Endothelial cell (in vitro differentiated cells): ENCODE data around the gene OXA1L. TPM values are rescaled to one million over a fixed set of nuclear protein-coding genes. Genes with fewer than 3 reads are reported as not detected.
"Not testable (repeated sequence)": the region's sequence is repeated elsewhere in the genome, so short reads cannot be mapped to it uniquely, and the experiment has no call there.

ENCODE experiments used
- DNase-seq: peaks from one replicate; pipeline ENCODE4 v3.0.0; 2021; ENCODE audit warnings: low spot score
- H3K27ac Mint-ChIP-seq: one replicate; pipeline ENCODE4 v1.8.0; 2021; ENCODE audit warnings: mixed read lengths, inconsistent platforms; ENCODE audit not compliant: unreplicated experiment
- H3K27me3 Mint-ChIP-seq: one replicate; pipeline ENCODE4 v1.8.0; 2021; ENCODE audit warnings: mild to moderate bottlenecking, moderate library complexity, mixed read lengths, inconsistent platforms; ENCODE audit not compliant: unreplicated experiment
- H3K36me3 Mint-ChIP-seq: one replicate; pipeline ENCODE4 v1.8.0; 2021; ENCODE audit warnings: mild to moderate bottlenecking, low read depth, mixed read lengths, inconsistent platforms; ENCODE audit not compliant: unreplicated experiment
- H3K4me1 Mint-ChIP-seq: one replicate; pipeline ENCODE4 v1.8.0; 2021; ENCODE audit warnings: mild to moderate bottlenecking, mixed read lengths, inconsistent platforms; ENCODE audit not compliant: unreplicated experiment
- H3K4me3 Mint-ChIP-seq: one replicate; pipeline ENCODE4 v1.8.0; 2021; ENCODE audit warnings: mild to moderate bottlenecking, mixed read lengths, inconsistent platforms; ENCODE audit not compliant: unreplicated experiment
- H3K9me3 Mint-ChIP-seq: one replicate; pipeline ENCODE4 v1.8.0; 2021; ENCODE audit warnings: mixed read lengths, inconsistent platforms; ENCODE audit not compliant: unreplicated experiment
- total RNA-seq: library from RNA; stranded (reverse); fragmentation: NEBNext Ultra II Directional; extraction: Animal tissue kit (Norgen Biotek cat#: 25700); gene quantifications from one replicate; pipeline ENCODE4 v1.2.1, GENCODE V29; 2021; ENCODE audit not compliant: unreplicated experiment
- TF ChIP-seq, protein P1 (sequence below): fragments of 200-600 bp; sonication (generic); IDR thresholded peaks from one replicate; pipeline ENCODE4 v1.5.0; 2021; ENCODE audit warnings: antibody characterized with exemption; ENCODE audit not compliant: unreplicated experiment

The OXA1L gene
- total RNA-seq, 1 donor from 2014 or later: 168 TPM

DNA sequence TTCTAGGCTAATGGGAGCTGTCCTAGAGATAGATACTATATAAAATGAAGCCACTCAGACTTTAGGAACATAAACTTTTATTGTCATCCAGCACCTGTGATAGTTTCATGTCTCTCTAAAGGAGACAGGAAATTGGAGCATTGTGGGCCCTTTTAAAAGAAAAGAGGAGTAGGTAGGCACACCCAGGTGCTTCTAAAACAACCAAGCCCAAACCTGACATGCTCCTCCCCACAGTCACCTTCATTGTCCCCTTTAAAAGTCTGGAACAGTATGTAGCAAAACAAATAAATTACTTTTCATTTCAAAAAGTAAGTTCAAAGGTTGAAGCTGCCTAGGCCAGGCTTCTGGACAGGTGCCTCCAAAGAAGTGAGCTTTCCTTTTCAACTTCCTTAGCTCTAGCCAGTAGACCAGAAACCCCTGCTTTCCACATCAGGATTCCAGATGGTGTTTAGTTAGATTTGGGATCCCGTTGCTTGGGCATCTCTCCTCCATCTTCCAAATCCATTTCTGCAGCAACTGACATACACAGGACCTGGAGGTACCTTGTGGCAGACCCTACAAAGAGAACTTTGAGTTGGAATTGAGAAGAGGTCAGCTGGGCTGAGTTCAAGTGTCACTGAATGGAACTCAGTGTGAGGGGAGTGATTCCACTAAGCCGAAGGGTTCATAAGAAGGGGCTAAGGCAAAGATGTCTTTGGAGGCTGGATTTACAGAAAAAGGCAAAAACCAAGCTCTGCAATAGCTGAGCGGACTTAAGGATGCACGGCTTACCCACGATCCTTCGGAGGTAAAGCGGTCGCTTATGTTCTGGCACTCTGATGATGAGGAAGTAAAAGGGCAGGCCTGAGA is 6.9 kb downstream of the OXA1L start:
- Mint-ChIP-seq H3K36me3 (peaks cover 42% of the 10 kb centered on the region), H3K27me3 (peaks cover 6% of the 10 kb centered on the region), H3K9me3 (no peaks in the 10 kb centered on the region), H3K27ac (no peak overlapping the region), H3K4me1 (peaks cover 2% of the 10 kb centered on the region), H3K4me3 (no peak overlapping the region)
- no peak for DNase-seq
- TF ChIP-seq, protein P1, sequence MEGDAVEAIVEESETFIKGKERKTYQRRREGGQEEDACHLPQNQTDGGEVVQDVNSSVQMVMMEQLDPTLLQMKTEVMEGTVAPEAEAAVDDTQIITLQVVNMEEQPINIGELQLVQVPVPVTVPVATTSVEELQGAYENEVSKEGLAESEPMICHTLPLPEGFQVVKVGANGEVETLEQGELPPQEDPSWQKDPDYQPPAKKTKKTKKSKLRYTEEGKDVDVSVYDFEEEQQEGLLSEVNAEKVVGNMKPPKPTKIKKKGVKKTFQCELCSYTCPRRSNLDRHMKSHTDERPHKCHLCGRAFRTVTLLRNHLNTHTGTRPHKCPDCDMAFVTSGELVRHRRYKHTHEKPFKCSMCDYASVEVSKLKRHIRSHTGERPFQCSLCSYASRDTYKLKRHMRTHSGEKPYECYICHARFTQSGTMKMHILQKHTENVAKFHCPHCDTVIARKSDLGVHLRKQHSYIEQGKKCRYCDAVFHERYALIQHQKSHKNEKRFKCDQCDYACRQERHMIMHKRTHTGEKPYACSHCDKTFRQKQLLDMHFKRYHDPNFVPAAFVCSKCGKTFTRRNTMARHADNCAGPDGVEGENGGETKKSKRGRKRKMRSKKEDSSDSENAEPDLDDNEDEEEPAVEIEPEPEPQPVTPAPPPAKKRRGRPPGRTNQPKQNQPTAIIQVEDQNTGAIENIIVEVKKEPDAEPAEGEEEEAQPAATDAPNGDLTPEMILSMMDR: no peak

DNA sequence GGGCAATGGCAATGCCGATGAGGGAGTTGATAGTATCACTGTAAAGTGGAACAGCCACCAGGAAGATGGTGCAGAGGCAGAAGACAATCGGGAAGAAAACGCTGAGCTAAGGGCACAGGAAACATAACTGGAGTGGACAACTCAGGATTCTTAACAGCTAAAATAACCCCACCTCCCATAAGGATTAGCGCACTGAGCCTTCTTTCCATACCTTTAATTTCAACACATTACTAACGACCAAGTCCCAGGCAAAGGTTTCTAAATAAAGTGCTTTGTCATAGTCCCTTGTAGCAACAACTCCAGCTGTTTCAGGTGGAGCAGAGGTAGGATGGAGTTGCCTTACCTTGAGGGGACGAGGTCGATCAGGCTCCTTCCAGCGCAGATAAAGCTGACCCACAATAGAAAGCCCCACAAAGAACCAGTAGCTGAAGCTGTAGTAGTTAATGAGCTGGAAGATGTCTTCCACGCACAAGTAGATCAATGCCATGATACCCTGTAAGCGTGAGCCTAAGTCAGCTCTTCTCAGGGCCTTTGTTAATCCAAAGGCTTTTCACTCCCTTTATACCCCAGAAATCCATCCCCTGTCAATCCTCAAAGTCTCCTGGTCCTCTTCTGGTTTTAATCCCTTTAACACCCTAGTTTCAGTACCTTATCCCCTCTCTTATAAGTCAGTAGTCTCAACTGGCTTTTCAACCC is 7.7 kb downstream of the OXA1L start:
- peaks cover 36% of the 10 kb centered on the region for H3K36me3 Mint-ChIP-seq
- peaks cover 5% of the 10 kb centered on the region for H3K4me1 Mint-ChIP-seq
- DNase-seq: no peak
- no peaks in the 10 kb centered on the region for H3K9me3 Mint-ChIP-seq
- peaks cover 3% of the 10 kb centered on the region for H3K27me3 Mint-ChIP-seq
- TF ChIP-seq, protein P1: no peak
- H3K4me3 Mint-ChIP-seq: peak overlapping the region; percentile 12
- no peak overlapping the region for H3K27ac Mint-ChIP-seq

DNA sequence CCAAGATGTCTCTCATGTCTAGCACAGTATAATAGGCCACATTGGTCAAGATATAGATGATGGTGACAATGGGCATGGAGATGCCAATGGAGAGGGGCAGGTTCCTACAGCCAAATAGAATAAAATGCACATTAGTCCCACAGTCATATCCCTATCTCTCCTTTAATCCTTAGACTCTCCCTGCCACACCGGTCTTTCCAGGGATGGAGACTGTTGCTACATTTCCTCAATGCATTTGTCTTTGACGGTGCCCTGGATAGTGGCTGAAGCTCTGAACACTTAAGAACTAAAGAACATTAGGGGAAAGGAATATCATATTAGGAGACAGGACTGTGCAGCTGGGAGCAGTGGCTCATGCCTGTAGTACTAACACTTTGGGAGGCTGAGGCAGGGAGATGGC is 9.7 kb downstream of the OXA1L start:
- peaks cover 3% of the 10 kb centered on the region for H3K27me3 Mint-ChIP-seq
- no peak for DNase-seq
- no peak overlapping the region for H3K27ac Mint-ChIP-seq
- TF ChIP-seq, protein P1: no peak
- H3K4me1 Mint-ChIP-seq: peaks cover 19% of the 10 kb centered on the region
- H3K9me3 Mint-ChIP-seq: no peaks in the 10 kb centered on the region
- peaks cover 16% of the 10 kb centered on the region for H3K36me3 Mint-ChIP-seq
- no peak overlapping the region for H3K4me3 Mint-ChIP-seq

DNA sequence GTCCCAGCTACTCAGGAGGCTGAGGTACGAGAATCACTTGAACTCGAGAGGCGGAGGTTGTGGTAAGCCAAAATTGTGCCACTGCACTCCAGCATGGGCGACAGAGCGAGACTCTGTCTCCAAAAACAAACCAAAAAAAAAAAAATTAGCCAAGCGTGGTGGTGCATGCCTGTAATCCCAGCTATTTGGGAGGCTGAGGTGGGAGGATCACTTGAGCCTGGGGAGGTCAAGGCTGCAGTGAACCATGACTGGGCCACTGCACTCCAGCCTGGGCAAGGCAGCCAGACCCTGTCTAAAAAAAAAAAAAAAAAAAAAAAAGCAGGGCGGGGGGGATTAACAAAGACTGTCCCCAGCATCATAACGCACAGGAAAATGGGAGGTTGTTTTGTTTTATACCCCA is 10.4 kb downstream of the OXA1L start:
- H3K27me3 Mint-ChIP-seq, H3K4me3 Mint-ChIP-seq, DNase-seq, H3K27ac Mint-ChIP-seq, H3K9me3 Mint-ChIP-seq, H3K36me3 Mint-ChIP-seq: not testable (repeated sequence)
- H3K4me1 Mint-ChIP-seq: peaks cover 24% of the 10 kb centered on the region

DNA sequence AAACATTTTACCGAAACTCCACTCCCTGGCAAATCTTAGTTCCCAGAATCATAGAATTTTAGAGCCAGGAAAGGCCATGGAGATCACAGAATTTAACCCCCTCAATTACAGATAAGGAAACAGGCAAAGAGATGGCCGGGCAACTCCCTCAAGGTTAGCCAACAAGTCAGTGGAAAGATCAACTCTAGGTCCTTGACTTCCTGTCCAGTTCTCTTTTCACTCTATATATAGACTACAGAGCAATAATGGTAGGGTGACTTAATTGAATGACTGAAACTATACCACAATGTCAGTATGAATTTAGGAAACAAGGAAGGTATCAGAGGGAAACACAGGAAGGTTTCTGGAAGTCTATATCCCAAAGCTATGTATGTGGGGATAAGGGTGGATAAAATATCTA is 11.6 kb downstream of the OXA1L start:
- no peak overlapping the region for H3K4me3 Mint-ChIP-seq
- peak overlapping the region; percentile 61 for H3K27ac Mint-ChIP-seq

More for the DNA sequence above, 11.6 kb downstream of the OXA1L start:
- Mint-ChIP-seq H3K27me3 (peaks cover 3% of the 10 kb centered on the region), H3K36me3 (peaks cover 8% of the 10 kb centered on the region), H3K4me1 (peaks cover 24% of the 10 kb centered on the region), H3K9me3 (no peaks in the 10 kb centered on the region)
- TF ChIP-seq, protein P1: no peak
- DNase-seq: no peak
